ENCODE measurements around the gene ADCY5.

ADCY5 gene

DNA sequence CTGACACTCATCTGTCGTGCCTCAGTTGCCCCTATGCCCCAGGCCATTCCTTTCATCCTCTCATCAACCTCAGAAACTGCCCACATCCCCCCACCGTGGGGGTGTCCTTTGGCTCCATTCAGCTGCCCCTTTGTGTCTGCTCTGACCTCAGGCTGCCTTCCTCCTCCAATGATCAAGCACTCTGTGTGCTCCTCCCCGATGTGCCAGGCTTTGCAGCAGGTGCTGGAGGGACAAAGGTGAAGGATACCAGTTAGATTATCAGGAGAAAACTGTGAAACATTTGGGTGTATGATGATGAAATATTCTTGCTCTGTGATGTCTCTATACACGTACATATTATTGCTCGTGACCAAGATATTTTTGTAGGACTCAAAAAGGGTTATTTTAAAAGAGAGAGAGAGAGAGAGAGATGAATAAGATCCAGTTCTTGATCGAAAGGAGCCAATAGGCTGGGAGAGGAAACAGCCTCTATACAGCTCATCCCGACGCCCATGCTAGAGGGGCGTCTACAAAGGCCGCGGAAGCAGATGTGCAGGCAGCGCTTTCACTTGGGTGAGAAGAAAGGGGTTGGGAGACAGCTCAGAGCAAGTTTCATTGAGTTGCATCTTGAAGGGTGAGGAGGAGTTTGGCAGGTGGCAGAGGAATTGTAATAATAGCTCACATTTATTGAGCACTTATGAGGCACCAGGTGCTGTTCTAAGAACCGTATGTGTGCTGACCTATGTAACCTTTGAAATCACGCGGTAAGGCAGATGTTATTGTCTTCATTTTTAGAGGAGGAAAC, 28.3 kb upstream of the ADCY5 start:
- no peak overlapping the region for H3K4me3 ChIP-seq (ENCODE audit: low read depth, low read length)
- no peak for TF ChIP-seq CTCF (IDR thresholded peaks at IDR 0.05; ENCODE audit: low read depth, low read length)

GRCh38 chr3:123475786-123476185, 26.9 kb upstream of the ADCY5 start:
- no peak overlapping the region for H3K4me3 ChIP-seq (ENCODE audit: low read depth, low read length)
- no peak for TF ChIP-seq CTCF (IDR thresholded peaks at IDR 0.05; ENCODE audit: low read depth, low read length)

GRCh38 chr3:123471106-123471505, 22.2 kb upstream of the ADCY5 start:
- TF ChIP-seq CTCF (IDR thresholded peaks at IDR 0.05; ENCODE audit: low read depth, low read length) = no peak
- H3K4me3 ChIP-seq (ENCODE audit: low read depth, low read length) = no peak overlapping the region

DNA sequence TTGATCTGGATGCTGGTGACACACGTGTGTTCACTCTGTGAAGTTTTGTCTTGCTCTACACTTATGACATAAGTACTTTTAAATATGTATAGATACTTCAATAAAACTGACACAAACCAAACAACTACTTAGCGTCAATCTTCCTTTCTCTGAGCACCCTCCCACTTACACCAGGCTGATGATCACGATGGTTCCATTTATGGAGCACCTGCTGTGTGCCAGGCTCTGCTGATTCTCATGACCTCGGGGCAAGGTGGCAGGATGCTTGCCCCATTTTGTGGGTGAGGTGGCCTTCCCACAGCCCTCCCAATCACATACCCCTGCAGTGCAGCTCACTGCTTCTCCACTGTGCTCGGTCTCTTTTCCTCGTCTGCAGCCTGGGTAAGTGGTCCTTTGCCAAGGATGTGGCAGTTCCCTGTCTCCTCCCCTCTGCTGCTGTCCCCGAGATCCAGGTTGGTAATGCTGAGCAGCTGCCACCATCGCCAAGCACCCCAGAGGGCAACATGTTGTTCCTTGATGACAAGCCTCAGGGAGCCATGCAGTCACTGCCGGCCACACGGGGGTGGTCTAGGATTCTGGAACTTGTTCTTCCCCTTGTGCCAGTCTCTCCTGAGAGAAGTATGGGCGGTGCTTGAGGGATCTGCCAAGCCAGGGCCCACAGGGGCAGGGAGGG, 20.6 kb upstream of the ADCY5 start:
- TF ChIP-seq CTCF (IDR thresholded peaks at IDR 0.05; ENCODE audit: low read depth, low read length) = no peak

GRCh38 chr3:123467046-123467445, 18.2 kb upstream of the ADCY5 start:
- no peak for TF ChIP-seq CTCF (IDR thresholded peaks at IDR 0.05; ENCODE audit: low read depth, low read length)
- H3K4me3 ChIP-seq (ENCODE audit: low read depth, low read length) = no peak overlapping the region

More for the DNA sequence above, 20.6 kb upstream of the ADCY5 start:
- no peak overlapping the region for H3K4me3 ChIP-seq (ENCODE audit: low read depth, low read length)

DNA sequence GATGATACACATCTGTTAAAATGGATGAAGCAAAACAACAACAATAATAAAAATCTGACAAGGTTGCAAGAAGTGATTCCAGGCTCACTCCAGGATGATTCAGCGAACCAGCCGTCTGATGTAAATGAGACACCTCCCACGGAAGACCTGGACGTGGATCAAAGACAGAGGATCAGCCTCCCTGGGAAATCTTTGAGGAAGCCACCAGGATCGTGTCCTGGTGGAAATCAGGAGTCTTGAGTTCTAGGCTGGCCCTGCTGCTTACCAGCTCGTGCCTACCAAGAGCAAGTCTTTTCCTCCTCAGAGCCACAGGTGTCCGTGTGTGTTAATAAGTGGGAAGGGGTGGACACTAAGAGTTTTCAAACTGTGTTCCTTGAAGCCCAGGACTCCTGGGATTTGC, 15.3 kb upstream of the ADCY5 start:
- no peak for TF ChIP-seq CTCF (IDR thresholded peaks at IDR 0.05; ENCODE audit: low read depth, low read length)
- no peak overlapping the region for H3K4me3 ChIP-seq (ENCODE audit: low read depth, low read length)

GRCh38 chr3:123459862-123460261, 11.0 kb upstream of the ADCY5 start:
- no peak for TF ChIP-seq CTCF (IDR thresholded peaks at IDR 0.05; ENCODE audit: low read depth, low read length)
- H3K4me3 ChIP-seq (ENCODE audit: low read depth, low read length) = no peak overlapping the region
